Breast epithelium (tissue), 3 donors: ENCODE measurements around the gene GP1BB.
A peak's percentile ranks its signal among the peaks of the same experiment; 100 is the strongest.

Experiments used
- POLR2AphosphoS5 ChIP-seq, 3 donors: sonication (generic); formaldehyde crosslinking; IDR thresholded peaks; one replicate each; pipeline ENCODE4 v1.6.1; 2017; ENCODE audit warnings: antibody characterized with exemption in 3 of 3
- TF ChIP-seq, protein P1 (sequence below), 3 donors: fragments of 450-650 bp; IDR thresholded peaks; one replicate each; pipeline ENCODE4 v1.5.1; 2016 to 2017; ENCODE audit warnings: antibody characterized with exemption in 3 of 3, mild to moderate bottlenecking in 3 of 3, moderate library complexity in 3 of 3

DNA sequence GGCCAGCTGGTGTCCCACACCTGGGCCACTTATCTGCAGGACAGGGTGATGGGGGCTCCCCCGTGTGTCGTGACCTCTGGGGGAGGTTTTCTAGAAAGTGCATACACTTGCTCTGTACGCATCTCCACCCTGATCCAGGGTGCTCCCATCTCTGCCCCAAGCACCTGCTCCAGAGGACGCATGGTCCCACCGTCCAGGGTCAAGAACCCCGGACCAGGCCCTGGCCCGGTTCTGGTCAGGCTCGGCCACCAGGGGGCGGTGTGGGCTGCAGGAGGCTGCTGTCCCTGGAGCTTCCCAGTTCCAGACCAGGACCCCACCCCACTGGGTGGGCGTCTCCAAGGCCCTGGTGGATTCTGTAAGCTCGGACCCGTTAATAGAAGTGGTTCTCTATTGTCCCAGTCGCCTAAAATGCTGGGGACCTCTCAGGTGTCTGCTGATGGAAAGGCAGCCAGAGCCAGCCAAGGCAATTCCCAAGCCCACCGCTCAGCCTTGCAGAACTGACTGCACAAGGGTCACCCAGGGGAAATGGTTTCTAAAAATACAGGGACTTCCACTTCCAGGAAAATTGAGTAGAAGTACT is 43.7 kb upstream of the GP1BB start:
- TF ChIP-seq POLR2AphosphoS5 (IDR thresholded peaks at IDR 0.05): no peak
- TF ChIP-seq, protein P1, sequence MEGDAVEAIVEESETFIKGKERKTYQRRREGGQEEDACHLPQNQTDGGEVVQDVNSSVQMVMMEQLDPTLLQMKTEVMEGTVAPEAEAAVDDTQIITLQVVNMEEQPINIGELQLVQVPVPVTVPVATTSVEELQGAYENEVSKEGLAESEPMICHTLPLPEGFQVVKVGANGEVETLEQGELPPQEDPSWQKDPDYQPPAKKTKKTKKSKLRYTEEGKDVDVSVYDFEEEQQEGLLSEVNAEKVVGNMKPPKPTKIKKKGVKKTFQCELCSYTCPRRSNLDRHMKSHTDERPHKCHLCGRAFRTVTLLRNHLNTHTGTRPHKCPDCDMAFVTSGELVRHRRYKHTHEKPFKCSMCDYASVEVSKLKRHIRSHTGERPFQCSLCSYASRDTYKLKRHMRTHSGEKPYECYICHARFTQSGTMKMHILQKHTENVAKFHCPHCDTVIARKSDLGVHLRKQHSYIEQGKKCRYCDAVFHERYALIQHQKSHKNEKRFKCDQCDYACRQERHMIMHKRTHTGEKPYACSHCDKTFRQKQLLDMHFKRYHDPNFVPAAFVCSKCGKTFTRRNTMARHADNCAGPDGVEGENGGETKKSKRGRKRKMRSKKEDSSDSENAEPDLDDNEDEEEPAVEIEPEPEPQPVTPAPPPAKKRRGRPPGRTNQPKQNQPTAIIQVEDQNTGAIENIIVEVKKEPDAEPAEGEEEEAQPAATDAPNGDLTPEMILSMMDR (IDR thresholded peaks at IDR 0.05): peak; percentile 41 to 76 (median 66)
